NCI-H146 (cell line): Measurements from ENCODE around the gene TMEM108.

Experiments
- DNase-seq: peaks from one replicate; lab custom pipeline; 2025; lab: John Stamatoyannopoulos, UW

Gene TMEM108

GRCh38 chr3:133354721-133355120, 316.5 kb downstream of the TMEM108 start:
- DNase-seq: no peak

- no peak for DNase-seq
Observed at GRCh38 chr3:133360476-133360875, 322.3 kb downstream of the TMEM108 start.

- DNase-seq: no peak
Observed at GRCh38 chr3:133361011-133361410, 322.8 kb downstream of the TMEM108 start.

GRCh38 chr3:133361435-133361834, 323.2 kb downstream of the TMEM108 start:
- DNase-seq: no peak

GRCh38 chr3:133362539-133362938, 324.3 kb downstream of the TMEM108 start:
- DNase-seq: peak; percentile 89

- no peak for DNase-seq
Observed at GRCh38 chr3:133364704-133365103, 326.5 kb downstream of the TMEM108 start.

- DNase-seq: no peak
Observed at GRCh38 chr3:133366921-133367320, 328.7 kb downstream of the TMEM108 start.

GRCh38 chr3:133367403-133367802, 329.2 kb downstream of the TMEM108 start:
- no peak for DNase-seq

- no peak for DNase-seq
Observed at GRCh38 chr3:133367956-133368355, 329.8 kb downstream of the TMEM108 start.

GRCh38 chr3:133368371-133369067, 330.3 kb downstream of the TMEM108 start:
- no peak for DNase-seq

GRCh38 chr3:133369068-133369440, 330.9 kb downstream of the TMEM108 start:
- no peak for DNase-seq

GRCh38 chr3:133371181-133371580, 333.0 kb downstream of the TMEM108 start:
- DNase-seq: no peak

GRCh38 chr3:133371676-133372075, 333.5 kb downstream of the TMEM108 start:
- no peak for DNase-seq

- peak; percentile 44 for DNase-seq
Observed at GRCh38 chr3:133374708-133375402, 336.7 kb downstream of the TMEM108 start.

- no peak for DNase-seq
Observed at GRCh38 chr3:133375403-133375745, 337.2 kb downstream of the TMEM108 start.

- peak; percentile 15 for DNase-seq
Observed at GRCh38 chr3:133376810-133377209, 338.6 kb downstream of the TMEM108 start.

GRCh38 chr3:133377396-133377795, 339.2 kb downstream of the TMEM108 start:
- peak; percentile 43 for DNase-seq

GRCh38 chr3:133379926-133380325, 341.7 kb downstream of the TMEM108 start:
- no peak for DNase-seq

- no peak for DNase-seq
Observed at GRCh38 chr3:133380481-133381225, 342.5 kb downstream of the TMEM108 start.

GRCh38 chr3:133381346-133382109, 343.3 kb downstream of the TMEM108 start:
- no peak for DNase-seq

GRCh38 chr3:133383175-133383574, 345.0 kb downstream of the TMEM108 start:
- DNase-seq: peak; percentile 20

- no peak for DNase-seq
Observed at GRCh38 chr3:133383741-133384140, 345.6 kb downstream of the TMEM108 start.
